Activated CD8-positive, alpha-beta T cell treated with anti-CD3 and anti-CD28 coated beads for 36 hours (primary cell): ENCODE data around the gene MYOZ2. TPM values are rescaled to one million over a fixed set of nuclear protein-coding genes. Genes with fewer than 3 reads are reported as not detected.
"Not testable (repeated sequence)": the region's sequence is repeated elsewhere in the genome, so short reads cannot be mapped to it uniquely, and the experiment has no call there.

Experiments used
- ATAC-seq: fragments of 200-7000 bp; cut with Tn5 transposase; one replicate; pipeline ENCODE4 v1.10.0; 2021; ENCODE audit warnings: mild to moderate bottlenecking, moderate library complexity
- CTCF ChIA-PET: fragments of 350-600 bp; sonication (Branson Sonifier 250); formaldehyde crosslinking; loops from one replicate; lab custom pipeline; 2021; ENCODE audit warnings: antibody characterized with exemption; lab: Charles Lee
- POLR2A ChIA-PET: fragments of 350-600 bp; sonication (Branson Sonifier 250); formaldehyde crosslinking; loops from one replicate; lab custom pipeline; 2021; ENCODE audit warnings: antibody characterized with exemption; lab: Charles Lee
- DNase-seq: peaks from one replicate; pipeline ENCODE4 v3.0.0-alpha.2; 2020
- H3K27ac Mint-ChIP-seq: one replicate; pipeline ENCODE4 v1.8.0; 2021; ENCODE audit warnings: mild to moderate bottlenecking, mixed read lengths
- H3K27me3 Mint-ChIP-seq: one replicate; pipeline ENCODE4 v1.8.0; 2021; ENCODE audit warnings: mixed read lengths
- H3K36me3 Mint-ChIP-seq: one replicate; pipeline ENCODE4 v1.8.0; 2021; ENCODE audit warnings: low read depth, mixed read lengths
- H3K4me1 Mint-ChIP-seq: one replicate; pipeline ENCODE4 v1.8.0; 2021; ENCODE audit warnings: low read depth, mixed read lengths
- H3K4me3 Mint-ChIP-seq: one replicate; pipeline ENCODE4 v1.8.0; 2021; ENCODE audit warnings: mild to moderate bottlenecking, moderate library complexity, mixed read lengths
- H3K9me3 Mint-ChIP-seq: one replicate; pipeline ENCODE4 v1.8.0; 2021; ENCODE audit warnings: mixed read lengths
- intact Hi-C: fragments of 100-400 bp; cut with micrococcal nuclease; formaldehyde crosslinking; loops from one replicate; pipeline ENCODE4 v1.10.0; 2022
- total RNA-seq, 2 experiments: library from RNA; stranded (reverse); gene quantifications; one replicate each; pipeline ENCODE4 v1.2.3, GENCODE V29; 2021
- TF ChIP-seq, protein P1 (sequence below): fragments of 200-600 bp; IDR thresholded peaks from one replicate; pipeline ENCODE4 v1.8.0; 2022; ENCODE audit warnings: antibody characterized with exemption, mild to moderate bottlenecking

MYOZ2 gene
- total RNA-seq, 2 experiments from 2014 or later = not detected

DNA sequence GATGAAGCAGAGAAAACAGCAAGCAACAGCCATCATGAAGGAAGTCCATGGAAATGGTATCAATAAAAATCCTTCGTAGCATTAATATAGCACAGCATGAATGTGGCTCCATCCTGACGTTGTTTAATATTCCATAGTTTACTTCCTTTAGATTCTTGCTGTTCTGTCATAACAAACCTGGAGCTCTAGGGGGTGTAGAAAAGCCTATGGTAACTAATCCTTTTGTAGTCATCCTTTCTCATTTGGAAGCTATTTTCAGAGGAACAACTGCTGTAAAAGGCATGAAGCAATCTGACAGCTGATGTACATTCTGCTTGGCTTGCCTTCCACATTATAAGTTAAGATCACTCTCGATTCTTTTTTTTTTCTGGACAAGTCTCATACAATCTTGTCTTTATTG lies 914 bp downstream of the MYOZ2 start:
- ChIA-PET POLR2A (no interaction called here), CTCF (no interaction called here)
- peaks cover 31% of the 10 kb centered on the region for H3K4me1 Mint-ChIP-seq
- H3K27ac Mint-ChIP-seq = no peak overlapping the region
- intact Hi-C loops = no loop called here
- DNase-seq (no peak), ATAC-seq (no peak)
- TF ChIP-seq, protein P1, sequence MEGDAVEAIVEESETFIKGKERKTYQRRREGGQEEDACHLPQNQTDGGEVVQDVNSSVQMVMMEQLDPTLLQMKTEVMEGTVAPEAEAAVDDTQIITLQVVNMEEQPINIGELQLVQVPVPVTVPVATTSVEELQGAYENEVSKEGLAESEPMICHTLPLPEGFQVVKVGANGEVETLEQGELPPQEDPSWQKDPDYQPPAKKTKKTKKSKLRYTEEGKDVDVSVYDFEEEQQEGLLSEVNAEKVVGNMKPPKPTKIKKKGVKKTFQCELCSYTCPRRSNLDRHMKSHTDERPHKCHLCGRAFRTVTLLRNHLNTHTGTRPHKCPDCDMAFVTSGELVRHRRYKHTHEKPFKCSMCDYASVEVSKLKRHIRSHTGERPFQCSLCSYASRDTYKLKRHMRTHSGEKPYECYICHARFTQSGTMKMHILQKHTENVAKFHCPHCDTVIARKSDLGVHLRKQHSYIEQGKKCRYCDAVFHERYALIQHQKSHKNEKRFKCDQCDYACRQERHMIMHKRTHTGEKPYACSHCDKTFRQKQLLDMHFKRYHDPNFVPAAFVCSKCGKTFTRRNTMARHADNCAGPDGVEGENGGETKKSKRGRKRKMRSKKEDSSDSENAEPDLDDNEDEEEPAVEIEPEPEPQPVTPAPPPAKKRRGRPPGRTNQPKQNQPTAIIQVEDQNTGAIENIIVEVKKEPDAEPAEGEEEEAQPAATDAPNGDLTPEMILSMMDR = no peak
- no peak overlapping the region for H3K4me3 Mint-ChIP-seq
- H3K9me3 Mint-ChIP-seq = no peaks in the 10 kb centered on the region
- no peaks in the 10 kb centered on the region for H3K27me3 Mint-ChIP-seq
- H3K36me3 Mint-ChIP-seq = no peaks in the 10 kb centered on the region

DNA sequence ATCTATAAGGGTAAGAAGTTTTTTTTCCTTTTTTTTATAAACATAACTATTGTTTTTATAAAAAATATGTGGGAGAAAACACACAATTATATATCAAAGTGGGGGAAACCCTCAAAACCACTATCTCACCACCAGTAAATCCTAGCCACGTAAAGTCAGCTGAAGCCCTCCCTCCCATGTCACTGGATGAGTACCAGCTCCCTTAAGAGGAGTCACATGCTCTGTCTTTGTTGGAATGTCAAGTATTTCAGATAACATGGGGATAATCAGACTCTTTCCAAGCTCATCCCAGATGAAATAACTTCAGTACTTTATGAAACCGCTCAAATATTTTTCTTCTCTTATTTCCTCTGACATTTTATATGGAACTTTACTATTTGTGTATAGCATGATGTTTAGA lies 2.4 kb downstream of the MYOZ2 start:
- CTCF ChIA-PET = interaction anchor here (1.3 kb wide), 1 partner anchor 26 kb away, joined by 4 read pairs; no protein-coding TSS in a partner anchor
- H3K27me3 Mint-ChIP-seq = no peaks in the 10 kb centered on the region

DNA sequence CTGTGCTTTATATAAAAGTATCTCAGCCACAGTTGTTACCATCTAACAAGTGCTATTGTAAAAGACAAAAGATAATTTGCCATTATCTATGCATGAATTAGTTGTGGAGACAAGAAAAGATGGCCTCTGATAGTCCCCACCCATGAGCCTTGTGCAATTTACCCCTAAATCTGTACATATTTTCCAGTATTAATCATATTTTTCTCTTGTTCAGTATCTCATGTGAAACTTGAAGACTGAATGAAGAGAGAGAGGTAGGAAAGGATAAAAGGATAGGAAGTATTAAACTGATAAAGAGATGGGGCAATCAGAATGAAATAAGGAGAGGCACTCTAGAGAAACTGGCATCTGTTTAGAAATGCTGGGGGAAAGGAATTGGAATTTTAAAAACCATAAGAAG lies 3.7 kb downstream of the MYOZ2 start:
- Mint-ChIP-seq H3K9me3 (no peaks in the 10 kb centered on the region), H3K4me1 (peaks cover 31% of the 10 kb centered on the region), H3K27me3 (no peaks in the 10 kb centered on the region), H3K27ac (peak overlapping the region; percentile 88), H3K4me3 (no peak overlapping the region), H3K36me3 (no peaks in the 10 kb centered on the region)
- DNase-seq = no peak
- peak; percentile 39 for ATAC-seq
- intact Hi-C loops = no loop called here
- ChIA-PET POLR2A (no interaction called here), CTCF (interaction anchor here (1.5 to 1.7 kb wide), 3 partner anchors 9 to 99 kb away, joined by 4 to 10 read pairs (median 5); no protein-coding TSS in a partner anchor)
- TF ChIP-seq, protein P1 = no peak

More for the DNA sequence above, 2.4 kb downstream of the MYOZ2 start:
- POLR2A ChIA-PET = interaction anchor here (0.7 kb wide), 1 partner anchor 75 kb away, joined by 3 read pairs; the partner anchor contains the start of gene USP53
- Mint-ChIP-seq H3K9me3 (no peaks in the 10 kb centered on the region), H3K4me1 (peaks cover 31% of the 10 kb centered on the region), H3K36me3 (no peaks in the 10 kb centered on the region), H3K4me3 (no peak overlapping the region), H3K27ac (no peak overlapping the region)
- DNase-seq (no peak), ATAC-seq (no peak)
- TF ChIP-seq, protein P1 = no peak
- intact Hi-C loops = no loop called here

DNA sequence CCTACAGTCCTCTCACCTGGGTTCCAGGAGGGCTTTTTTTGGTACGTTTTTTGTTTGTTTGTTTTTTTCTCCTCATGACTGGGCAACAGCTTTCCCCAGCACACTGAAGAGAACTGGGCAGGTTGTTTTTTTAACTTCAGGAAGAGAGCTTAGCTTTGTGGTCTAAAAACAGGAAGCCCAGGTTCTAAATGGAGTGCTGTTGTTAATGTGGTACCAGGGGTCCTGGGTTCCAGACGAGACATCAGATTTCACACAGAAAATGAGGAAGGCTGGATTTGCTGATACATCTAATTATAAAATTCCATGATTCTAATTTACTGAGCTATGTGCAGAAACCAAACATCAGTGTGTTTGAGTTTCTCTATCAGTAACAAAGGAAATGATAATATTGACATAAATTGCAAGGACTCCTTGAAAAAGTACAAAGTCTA lies 4.2 kb downstream of the MYOZ2 start:
- ChIA-PET POLR2A (no interaction called here), CTCF (interaction anchor here (1.5 to 1.7 kb wide), 3 partner anchors 10 to 100 kb away, joined by 4 to 10 read pairs (median 5); no protein-coding TSS in a partner anchor)
- no peak for DNase-seq
- H3K27me3 Mint-ChIP-seq = no peaks in the 10 kb centered on the region
- no peak overlapping the region for H3K4me3 Mint-ChIP-seq
- H3K9me3 Mint-ChIP-seq = no peaks in the 10 kb centered on the region
- peaks cover 31% of the 10 kb centered on the region for H3K4me1 Mint-ChIP-seq
- intact Hi-C loops = no loop called here
- H3K27ac Mint-ChIP-seq = peak overlapping the region; percentile 88
- TF ChIP-seq, protein P1 = no peak
- peak; percentile 17 for ATAC-seq
- no peaks in the 10 kb centered on the region for H3K36me3 Mint-ChIP-seq

DNA sequence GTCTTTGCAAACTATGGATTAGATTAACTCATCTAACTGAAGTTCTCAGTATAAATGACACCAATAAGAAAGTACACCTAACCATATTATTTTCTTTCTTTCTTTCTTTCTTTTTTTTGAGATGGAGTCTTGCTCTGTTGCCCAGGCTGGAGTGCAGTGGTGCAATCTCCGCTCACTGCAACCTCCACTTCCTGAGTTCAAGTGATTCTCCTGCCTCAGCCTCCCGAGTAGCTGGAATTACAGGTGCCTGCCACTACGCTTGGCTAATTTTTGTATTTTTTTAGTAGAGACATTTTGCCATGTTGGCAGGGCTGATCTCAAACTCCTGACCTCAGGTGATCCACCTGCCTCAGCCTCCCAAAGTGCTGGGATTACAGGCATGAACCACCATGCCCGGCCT lies 5.7 kb downstream of the MYOZ2 start:
- H3K4me3 Mint-ChIP-seq, H3K36me3 Mint-ChIP-seq, H3K9me3 Mint-ChIP-seq, DNase-seq, H3K27me3 Mint-ChIP-seq, H3K27ac Mint-ChIP-seq, CTCF ChIA-PET, ATAC-seq, intact Hi-C loops, POLR2A ChIA-PET: not testable (repeated sequence)
- peaks cover 31% of the 10 kb centered on the region for H3K4me1 Mint-ChIP-seq
